CD4-positive, alpha-beta T cell treated with Interleukin-10 for 1 hour (primary cell): ENCODE data around the gene ADGRE1.

ENCODE experiments used
- DNase-seq: peaks from one replicate; pipeline ENCODE4 v3.0.0-alpha.2; 2020

ADGRE1 gene

DNA sequence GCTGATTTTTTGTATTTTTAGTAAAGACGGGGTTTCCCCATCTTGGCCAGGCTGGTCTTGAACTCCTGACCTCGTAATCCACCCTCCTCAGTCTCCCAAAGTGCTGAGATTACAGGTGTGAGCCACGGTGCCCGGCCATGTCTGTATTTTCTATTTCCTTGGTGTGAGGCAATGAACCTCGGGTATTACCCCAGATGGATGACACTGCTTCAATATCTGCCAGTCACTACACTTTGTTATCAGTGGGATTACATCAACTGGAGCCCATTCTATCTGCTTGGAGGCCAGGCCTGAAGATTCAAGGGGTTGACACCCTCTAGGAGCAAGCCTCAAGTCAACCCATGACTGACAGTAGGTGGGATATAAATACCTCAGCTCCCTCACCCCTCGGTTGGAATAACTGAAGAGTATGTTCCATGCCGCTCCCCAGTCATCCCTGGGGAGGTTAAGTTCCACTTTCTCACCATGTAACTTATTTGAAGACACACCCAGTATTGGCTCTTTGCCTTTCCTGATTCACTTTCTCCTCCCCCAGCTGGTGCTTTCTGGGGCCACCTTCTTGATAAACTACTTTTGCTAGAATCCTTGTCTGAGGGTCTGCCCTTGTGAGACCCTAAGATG, 992 bp upstream of the ADGRE1 start:
- no peak for DNase-seq

DNA sequence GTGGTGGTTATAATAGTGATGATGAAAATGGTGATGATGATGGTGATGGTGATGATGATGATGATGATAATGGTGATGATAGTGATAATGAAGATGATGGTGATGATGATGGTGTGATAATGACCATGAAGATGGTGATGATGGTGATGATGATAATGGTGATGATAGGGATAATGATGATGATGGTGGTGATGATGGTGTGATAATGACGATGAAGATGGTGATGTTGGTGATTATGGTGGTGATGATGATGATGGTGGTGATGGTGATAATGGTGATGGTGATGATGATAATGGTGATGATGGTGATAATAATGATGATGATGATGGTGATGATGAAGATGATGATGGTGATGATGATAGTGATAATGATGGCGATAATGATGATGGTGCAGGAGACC, 1.6 kb downstream of the ADGRE1 start:
- DNase-seq, result no peak

DNA sequence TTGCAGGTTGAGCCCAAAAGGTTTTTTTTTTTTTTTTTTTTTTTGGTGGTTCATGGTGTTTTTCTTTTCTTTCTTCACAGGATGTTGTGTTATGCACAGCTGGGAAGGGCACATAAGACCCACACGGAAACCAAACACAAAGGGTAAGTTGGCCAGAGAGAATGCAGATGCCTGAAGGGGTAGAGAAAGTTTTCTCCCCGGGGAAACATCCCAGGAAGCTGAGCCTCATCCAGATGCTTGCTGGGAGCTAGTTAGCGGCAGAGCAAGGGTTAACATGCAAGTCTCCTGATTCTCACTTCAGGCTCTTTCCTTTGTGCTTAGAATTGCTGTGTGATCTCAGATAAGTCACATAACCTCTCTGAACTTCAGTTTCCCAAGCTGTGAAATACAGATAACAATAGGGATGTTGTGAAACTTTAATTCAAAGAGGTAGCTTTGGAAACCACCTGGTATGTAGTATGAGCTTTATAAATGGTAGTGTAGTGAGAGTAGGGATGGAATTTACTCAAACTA, 3.1 kb downstream of the ADGRE1 start:
- DNase-seq, result peak; percentile 30

DNA sequence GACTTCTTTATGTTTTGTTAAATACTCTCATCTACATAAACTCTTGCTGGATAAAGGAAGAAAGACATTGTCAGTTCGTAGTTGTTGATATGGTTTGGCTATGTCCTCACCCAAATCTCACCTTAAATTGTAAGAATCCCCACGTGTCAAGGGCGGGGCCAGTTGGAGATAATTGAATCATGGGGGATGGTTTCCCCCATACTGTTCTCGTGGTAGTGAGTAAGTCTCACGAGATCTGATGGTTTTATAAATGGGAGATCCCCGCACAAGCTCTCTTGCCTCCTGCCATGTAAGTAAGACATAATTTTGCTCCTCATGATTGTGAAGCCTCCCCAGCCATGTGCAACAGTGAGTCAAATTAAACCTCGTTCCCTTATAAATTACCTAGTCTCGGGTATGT, 3.6 kb downstream of the ADGRE1 start:
- DNase-seq, result peak; percentile 52

DNA sequence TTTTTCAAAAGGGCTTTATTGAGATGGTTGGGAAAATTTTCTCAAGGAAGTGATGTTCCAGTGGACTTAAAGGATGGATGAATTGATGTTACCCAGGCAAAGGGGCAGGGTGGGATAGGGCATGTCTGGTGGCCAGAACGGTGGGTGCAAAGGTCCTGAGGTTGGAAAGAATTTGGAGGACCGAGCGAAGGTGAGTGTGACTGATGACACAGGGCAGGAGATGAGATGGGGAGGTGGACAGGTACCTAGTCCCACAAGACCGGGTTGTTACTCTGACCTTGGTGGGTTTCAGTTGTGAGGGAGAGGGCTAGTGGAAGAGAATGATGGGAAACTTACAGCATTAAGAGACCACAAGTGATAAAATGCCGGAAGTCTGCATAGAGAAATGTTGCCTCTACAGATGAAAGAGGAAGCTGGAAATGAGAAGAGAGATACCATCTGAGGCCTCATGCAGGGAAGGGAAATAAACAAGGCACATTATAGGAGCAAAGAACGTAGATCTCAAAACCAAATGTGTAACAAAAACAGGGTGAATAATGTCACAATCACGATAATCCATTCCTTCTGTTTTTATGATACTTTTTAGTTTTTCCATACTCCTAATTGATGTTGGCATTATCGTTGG, 4.5 kb downstream of the ADGRE1 start:
- DNase-seq, result peak; percentile 40

DNA sequence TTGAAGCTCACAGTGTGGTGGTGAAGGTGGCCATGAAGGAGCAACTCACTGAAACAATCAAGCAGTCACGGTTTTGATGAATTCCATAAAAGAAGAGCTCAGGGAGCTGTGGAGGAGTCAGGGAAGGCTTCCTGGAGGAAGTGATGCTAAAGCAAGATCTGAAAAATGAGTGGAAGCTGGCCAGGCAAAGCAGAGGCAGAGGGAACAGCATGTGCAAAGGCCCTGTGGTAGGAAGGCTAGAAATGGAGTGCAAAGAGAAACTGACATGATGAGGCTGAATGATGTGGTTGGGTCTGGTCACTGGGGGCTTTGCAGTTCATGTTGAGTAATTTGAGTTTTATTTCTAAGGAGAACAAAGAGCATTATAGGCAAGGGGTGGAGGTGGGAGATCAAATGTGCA, 6.9 kb downstream of the ADGRE1 start:
- DNase-seq, result no peak

DNA sequence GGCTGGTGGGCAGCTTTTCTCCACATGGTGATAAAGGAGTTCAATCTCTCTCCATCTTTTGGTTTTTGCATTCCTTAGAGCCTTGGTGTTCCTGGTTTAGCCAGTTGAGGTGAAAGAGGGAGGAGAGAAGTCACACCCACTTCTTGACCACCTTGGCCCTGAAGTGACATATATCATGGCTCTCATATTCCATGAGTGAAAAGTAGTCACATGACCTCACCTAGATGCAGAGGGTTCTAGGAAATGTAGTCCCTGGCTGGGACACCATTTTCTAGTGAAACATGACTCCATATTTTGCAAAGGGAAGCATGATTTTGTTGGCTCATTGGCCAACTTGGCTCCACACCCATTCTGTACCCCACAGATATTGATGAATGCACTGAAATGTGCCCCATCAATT, 16.1 kb downstream of the ADGRE1 start:
- no peak for DNase-seq

DNA sequence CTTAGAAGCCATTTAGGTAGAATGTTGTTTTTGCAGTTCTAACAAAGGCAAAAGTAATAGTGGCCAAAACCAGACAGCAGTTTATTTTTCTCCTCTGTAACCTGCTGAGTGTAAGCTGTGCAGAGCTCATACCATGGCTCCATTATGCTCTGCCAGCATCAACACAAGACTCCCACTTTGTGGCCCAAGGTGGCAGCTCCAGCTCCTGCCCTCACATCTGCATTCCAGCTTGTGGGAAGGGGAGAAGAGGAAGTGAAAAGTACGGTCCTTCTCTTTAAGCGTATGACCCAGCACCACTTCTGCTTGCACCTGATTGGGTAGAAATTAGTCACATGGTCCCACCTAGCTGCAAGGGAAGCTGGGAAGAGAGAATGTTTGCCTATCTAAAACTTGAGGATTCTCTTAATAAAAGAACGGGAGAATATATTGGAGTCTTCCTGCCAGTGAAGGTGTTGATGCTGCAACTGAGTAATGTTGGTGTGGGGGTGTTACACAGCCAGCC, 19.2 kb downstream of the ADGRE1 start:
- no peak for DNase-seq

DNA sequence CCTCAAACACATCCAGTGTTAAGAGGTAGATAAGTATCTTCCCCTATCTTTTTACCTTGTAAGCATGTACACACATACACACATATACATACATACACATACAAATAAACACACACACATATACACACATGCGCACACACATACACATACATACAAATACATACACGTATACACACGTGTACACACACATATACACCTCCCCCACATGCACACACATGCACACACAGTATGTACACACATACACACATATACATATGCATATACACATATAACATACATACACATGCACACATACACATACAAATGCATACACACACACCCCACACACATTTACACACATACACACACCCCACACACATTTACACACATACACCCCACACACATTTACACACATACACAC, 24.1 kb downstream of the ADGRE1 start:
- no peak for DNase-seq

DNA sequence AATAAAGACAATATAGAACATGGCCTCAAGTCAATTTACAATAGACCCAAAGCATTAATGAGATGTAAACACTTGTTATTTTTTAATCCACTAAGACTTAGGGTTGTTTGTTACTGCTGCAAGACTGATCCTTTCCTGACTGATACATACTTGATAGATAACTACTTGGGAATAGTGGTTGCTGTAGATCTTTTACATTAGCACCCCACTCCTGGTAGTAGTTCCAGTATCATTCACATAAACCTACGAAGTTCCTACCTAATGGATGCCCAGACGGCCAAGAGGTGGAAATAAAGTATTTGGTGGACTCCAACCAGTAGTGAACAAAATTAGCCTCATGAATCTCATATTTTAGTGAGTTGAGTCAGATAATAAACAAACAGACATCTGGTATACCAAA, 26.9 kb downstream of the ADGRE1 start:
- DNase-seq, result no peak

DNA sequence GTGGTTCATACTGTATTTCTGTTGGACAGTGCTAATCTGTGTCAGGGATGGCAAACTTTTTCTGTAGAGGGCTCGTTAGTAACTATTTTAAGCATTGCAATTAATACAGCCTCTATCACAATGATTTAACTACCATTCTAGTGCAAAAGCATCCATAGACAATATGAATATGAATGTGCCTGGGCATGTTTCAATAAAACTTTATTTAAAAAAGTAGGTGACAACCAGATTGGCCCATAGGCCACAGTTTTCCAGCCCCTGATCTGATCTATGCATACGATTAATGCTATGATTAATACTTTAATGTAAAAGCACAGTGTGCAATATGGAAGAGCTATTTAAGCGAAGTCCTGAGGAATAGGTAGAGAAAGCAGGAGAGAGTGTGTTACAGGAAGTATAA, 29.6 kb downstream of the ADGRE1 start:
- no peak for DNase-seq

DNA sequence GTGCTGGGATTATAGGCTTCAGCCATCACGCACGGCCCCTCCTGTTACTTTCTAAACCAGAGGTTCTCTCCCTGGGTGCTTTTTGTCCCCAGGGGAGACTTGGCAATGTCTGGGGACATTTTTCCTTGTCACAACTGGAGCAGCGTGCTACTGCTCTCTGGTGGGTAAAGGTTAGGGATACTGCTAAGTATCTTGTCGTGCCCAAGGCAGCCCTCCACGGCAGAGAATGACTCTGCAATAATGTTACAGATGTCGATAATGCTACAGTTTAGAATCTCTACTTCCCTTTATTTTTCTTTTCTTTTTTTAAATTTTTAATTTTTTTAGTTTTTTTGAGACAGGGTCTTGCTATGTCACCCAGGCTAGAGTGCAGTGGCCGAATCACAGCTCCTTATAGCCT, 38.0 kb downstream of the ADGRE1 start:
- DNase-seq, result no peak

DNA sequence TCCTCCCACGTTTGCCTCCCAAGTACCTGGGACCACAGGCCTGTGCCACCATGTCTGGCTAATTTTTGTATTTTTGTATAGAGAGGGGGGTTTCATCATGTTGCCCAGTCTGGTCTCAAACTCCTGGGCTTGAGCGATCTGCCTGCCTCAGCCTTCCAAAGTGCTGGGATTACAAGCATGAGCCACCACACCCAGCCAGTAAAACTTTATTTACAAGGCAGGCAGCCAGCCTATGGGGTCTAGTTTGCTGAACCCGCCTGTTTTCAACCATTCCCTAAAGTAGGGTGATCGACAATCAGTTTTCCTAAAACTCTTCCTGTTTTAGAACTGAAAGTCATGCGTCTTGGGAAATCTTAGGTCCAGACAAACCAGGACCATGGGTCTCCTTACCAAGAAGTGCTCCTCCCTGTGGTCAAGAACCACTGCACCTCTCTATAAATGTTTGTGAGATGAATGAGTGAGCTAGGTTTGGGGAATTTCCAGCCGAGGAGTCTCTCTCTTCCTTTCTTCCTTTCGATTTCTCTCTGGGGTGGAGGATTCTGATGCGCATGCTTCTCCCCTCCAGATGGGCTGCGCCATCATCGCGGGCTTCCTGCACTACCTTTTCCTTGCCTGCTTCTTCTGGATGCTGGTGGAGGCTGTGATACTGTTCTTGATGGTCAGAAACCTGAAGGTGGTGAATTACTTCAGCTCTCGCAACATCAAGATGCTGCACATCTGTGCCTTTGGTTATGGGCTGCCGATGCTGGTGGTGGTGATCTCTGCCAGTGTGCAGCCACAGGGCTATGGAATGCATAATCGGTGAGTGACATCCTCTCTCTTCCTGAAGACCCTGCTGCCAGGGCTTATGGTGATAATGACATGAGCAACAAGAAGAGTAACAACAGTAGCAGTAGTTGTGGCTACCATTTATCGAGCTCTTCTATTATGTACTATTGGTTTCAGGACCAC, 38.7 kb downstream of the ADGRE1 start:
- DNase-seq, result peak; percentile 59

DNA sequence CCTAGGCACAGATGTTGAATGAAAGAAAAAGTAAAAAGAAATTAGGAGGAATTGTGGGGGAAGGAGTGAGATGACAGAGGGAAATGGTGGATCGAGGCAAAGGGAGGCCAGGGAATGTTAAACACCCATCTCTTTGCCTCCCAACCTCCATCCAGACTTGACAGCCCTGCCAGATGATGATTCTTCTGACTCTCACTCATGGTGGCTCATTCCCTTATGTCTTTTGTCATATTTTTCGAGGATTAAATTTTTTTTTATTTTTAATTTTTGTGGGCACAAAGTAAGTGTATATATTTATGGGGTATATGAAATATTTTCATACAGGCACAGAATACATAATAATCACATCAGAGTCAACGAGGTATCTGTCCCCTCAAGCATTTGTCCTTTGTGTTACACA, 42.8 kb downstream of the ADGRE1 start:
- no peak for DNase-seq

DNA sequence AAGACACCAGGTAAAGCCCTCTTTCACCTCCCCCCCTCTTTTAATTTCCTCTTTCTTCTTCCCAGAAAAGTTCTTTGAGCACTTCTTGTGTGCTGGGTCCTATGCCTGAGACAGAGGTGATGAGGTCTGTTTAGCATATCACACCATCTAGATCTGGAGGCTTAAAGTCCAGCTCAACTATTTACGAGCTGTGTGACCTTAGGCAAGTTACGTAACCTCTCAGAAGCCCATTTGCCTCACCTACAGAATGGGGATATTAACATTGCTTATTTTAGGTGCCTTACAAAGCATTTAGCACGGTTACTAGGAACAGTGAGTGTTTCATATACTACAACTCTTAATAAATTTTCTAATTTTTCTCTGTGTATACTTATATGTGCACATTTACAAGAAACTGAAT, 47.7 kb downstream of the ADGRE1 start:
- no peak for DNase-seq

DNA sequence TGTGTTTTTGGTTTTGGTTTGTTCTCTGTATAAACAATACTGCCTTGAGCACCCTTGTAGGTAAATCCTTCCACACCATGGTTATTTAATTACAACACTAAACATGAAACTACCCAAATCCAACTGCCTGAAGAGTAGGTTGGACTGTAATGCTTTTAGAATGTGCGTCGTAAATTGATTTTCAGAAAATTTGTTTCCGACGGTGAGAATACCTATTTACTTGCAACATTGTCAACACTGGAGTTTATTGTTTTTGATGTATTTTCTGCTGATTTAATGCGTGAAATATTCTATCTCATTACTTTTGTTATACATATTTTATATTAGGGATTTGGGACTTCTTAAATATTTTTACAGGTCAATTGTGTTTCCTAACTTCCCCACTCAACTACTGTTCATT, 48.2 kb downstream of the ADGRE1 start:
- DNase-seq, result no peak

DNA sequence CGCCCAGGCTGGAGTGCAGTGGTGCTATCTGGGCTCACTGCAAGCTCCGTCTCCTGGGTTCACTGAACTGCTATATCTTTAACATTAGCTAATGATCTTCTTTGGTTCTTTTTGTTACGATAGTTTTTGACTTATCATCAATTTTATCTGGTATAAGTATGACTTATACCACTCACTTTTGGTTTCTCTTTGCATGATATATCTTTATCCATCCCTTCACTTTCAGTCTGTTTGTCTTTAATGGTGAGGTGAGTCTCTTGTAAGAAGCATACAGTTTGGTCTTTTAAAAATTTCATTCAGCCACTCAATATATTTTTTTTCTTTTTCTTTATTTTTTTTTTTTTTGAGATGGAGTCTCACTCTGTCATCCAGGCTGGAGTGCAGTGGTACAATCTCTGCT, 58.4 kb downstream of the ADGRE1 start:
- DNase-seq, result no peak

DNA sequence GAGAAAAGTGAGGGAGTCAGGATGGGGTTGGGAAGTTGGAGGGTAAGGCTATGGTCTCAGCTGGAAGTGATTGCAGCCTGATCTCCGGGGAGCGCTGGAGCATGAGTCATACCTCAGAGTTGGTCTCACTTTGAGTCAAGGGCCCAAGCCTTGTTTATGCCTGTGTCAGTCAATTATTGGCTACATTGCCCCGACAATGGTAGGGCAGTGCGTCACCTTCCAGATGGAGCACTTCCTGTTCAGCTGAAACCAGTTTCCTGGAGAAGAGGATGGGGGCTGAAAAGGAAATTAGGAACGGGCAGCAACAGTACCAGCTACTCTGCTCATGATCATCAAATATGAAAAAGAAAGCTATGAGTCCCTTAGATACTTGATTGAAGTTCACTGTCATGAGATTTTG, 60.4 kb downstream of the ADGRE1 start:
- no peak for DNase-seq

DNA sequence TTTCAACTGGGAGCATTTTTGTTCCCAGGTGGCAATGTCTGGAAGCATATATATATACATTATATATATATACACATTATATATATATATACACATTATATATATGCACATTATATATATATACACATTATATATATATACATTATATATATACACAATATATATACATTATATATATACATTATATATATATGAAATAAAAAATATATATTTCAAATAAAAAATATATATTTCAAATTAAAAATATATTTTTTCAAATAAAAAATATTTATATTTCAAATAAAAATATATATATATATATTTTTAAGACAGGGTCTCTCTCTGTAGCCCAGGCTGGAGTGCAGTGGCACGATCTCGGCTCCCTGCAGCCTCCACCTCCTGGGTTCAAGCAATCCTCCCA, 61.5 kb downstream of the ADGRE1 start:
- DNase-seq, result no peak

DNA sequence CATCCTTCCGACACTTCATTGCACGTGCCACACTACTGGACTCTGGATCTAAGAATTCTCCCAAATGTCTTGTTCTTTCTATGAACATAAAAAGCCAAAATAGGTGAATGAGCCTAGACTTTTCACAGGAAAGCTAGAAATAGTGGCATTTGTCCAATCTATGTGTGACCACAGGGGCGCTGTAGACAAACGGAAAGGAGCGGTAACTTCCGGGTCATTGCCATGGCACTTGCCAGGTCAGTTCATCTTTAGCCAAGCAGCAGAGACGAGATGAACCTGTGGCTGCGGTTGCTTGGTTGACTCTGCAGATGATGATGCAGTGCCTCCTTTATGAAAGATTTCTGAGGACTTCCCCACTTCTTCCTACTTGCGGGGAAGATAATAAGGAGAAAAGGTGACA, 65.6 kb downstream of the ADGRE1 start:
- no peak for DNase-seq

DNA sequence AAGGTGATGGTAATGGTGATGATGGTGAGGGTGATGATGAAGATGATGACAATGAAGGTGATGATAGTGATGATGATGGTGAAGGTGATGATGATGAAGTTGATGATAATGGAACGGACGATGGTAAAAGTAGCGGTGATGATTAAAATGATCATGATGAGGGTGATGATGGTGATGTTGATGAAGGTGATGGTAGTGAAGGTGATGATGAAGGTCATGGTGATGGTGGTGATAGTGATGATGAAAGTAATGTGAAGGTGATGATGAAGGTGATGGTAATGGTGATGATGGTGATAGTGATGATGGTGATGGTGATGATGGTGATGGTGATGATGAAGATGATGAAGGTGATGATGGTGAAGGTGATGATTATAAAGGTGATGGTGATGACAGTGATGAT, 67.7 kb downstream of the ADGRE1 start:
- DNase-seq, result no peak

DNA sequence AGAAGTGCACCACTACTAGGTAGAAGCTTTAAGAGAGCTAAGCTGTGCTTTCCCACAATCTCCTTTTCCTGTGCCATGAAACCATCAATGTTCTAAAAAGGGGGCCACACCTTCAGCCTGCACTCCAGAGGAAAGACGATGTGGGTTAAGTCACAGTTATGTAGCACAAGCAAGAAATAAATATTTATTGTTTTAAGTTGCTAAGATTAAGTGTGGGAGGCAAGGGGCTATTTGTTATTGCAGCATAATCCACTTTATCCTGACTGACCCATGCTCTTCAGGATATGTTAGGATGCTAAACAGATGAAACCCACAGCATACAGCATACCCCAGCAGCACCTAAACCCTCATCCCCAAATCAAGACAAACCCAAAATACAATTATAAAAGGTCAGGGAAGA, 69.2 kb downstream of the ADGRE1 start:
- no peak for DNase-seq

DNA sequence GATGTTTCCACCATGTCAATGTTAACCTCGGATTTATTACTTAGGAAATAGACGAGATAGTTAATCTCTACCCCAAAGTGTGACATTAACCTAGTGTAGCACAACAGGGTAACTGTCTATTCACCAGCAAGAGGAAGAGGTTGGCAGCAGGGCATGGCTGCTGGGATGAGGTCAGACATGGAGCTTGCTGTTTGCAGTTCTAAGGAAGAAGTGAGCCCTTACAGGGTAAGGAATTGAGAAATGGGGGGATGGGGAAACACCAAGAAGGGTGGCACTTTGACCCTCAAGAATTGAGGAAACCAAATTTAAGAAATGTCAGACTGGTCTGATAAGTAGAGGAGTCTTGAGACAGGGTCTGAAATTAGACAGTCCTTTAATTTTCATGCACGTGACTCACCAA, 71.4 kb downstream of the ADGRE1 start:
- no peak for DNase-seq
